WERI-Rb-1 (cell line): ENCODE data around the gene TOP1.

Source experiments
- DNase-seq: peaks from one replicate; pipeline ENCODE4 v3.0.0-alpha.2; 2020
- H3K27ac ChIP-seq: fragments of 250-450 bp; sonication (Bioruptor Pico); 2 replicates; pipeline ENCODE4 v1.5.1; 2020; ENCODE audit warnings: mild to moderate bottlenecking, moderate library complexity
- H3K27me3 ChIP-seq: fragments of 250-450 bp; sonication (Bioruptor Pico); 2 replicates; pipeline ENCODE4 v1.5.1; 2021; ENCODE audit warnings: mild to moderate bottlenecking, low read depth, moderate library complexity; ENCODE audit not compliant: insufficient read depth, severe bottlenecking
- H3K36me3 ChIP-seq: fragments of 250-450 bp; sonication (Bioruptor Pico); 2 replicates; pipeline ENCODE4 v1.5.1; 2020; ENCODE audit warnings: mild to moderate bottlenecking, moderate library complexity
- H3K4me3 ChIP-seq: 2 replicates; pipeline ENCODE4 v1.5.1; 2011; ENCODE audit warnings: low read depth, mild to moderate bottlenecking, control low read depth, low read length
- H3K9me3 ChIP-seq: fragments of 250-450 bp; sonication (Bioruptor Pico); 2 replicates; pipeline ENCODE4 v1.5.1; 2021; ENCODE audit warnings: mild to moderate bottlenecking, moderate library complexity; ENCODE audit not compliant: severe bottlenecking
- TF ChIP-seq, protein P1 (sequence below): IDR thresholded peaks from 2 replicates; pipeline ENCODE4 v1.5.1; 2011; ENCODE audit warnings: low read depth, mild to moderate bottlenecking, control low read depth, inconsistent platforms, low read length

Gene TOP1

DNA sequence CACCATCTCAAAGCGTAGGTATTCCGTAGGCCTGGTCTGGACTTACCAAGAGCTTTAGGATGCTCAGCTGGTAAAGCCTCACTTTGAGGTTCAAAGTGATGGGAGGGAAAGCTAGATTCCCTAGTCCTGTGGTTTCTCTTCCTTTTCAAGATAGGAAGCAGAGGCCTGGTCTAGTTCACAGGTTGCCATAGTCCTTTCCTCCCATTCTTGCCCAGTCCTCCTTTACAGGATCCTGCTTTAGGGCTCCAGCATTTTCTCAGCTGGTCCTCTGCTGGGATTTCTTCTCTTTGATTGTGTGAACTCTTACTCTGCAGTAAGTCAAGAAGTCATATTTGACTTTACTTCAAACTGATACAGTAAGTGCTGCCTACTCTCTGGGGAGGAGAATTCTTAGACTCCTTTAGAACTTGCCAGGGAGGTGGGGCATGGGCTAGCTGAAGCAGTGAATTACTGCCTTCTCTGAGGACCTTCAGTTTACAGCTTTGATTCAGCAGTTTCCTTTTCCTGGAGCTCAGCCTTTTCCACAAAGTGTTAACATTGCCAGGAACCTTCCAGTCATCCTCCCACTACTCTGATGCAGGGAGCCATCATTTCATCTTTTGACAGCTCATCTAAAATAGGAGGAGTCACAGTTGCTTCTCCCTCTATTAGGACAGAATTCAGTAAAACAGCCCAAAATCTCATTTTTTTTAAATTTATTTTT lies 65.9 kb downstream of the TOP1 start:
- Histone ChIP-seq H3K4me3 (no peak overlapping the region), H3K9me3 (no peaks in the 10 kb centered on the region), H3K27ac (no peak overlapping the region), H3K36me3 (peaks cover 70% of the 10 kb centered on the region), H3K27me3 (no peaks in the 10 kb centered on the region)
- no peak for DNase-seq
- TF ChIP-seq, protein P1, sequence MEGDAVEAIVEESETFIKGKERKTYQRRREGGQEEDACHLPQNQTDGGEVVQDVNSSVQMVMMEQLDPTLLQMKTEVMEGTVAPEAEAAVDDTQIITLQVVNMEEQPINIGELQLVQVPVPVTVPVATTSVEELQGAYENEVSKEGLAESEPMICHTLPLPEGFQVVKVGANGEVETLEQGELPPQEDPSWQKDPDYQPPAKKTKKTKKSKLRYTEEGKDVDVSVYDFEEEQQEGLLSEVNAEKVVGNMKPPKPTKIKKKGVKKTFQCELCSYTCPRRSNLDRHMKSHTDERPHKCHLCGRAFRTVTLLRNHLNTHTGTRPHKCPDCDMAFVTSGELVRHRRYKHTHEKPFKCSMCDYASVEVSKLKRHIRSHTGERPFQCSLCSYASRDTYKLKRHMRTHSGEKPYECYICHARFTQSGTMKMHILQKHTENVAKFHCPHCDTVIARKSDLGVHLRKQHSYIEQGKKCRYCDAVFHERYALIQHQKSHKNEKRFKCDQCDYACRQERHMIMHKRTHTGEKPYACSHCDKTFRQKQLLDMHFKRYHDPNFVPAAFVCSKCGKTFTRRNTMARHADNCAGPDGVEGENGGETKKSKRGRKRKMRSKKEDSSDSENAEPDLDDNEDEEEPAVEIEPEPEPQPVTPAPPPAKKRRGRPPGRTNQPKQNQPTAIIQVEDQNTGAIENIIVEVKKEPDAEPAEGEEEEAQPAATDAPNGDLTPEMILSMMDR: no peak

DNA sequence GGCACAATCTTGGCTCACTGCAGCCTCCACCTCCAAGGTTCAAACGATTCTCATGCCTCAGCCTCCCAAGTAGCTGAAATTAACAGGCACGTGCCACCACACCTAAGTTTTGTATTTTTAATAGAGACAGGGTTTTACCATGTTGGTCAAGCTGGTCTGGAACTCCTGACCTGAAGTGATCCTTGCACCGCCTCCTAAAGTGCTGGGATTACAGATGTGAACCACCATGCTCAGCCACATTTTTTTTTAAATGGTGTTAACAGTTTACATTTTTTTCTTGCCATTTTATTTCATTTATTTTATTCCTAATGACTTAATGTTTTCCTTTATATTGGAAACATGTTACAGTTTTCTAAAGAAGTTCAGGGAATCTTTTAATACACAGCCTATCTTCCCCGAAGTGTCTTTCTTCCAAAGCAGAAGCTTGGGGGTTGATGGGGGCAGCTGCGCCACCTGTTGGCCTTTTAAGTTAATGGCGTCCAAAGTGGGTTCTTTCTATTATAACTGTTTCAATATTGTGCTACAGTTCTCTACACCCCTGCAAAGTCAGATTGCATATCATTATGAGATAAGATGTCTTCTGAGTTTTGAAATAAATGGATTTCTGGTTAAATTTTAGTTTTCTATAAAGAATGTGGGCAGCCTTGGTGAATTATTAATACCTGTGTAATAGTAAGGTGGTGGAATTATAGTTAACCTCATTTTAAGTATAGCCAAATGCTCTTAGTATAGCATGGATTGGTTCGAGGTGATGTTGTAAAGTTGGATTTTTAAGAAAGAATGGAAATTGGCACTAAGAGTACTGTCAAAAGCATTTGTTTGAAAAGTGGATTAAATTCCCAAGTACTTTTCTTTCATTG lies 66.7 kb downstream of the TOP1 start:
- Histone ChIP-seq H3K4me3 (no peak overlapping the region), H3K27ac (no peak overlapping the region), H3K9me3 (no peaks in the 10 kb centered on the region), H3K27me3 (no peaks in the 10 kb centered on the region), H3K36me3 (peaks cover 74% of the 10 kb centered on the region)
- DNase-seq: peak; percentile 44
- TF ChIP-seq, protein P1: peak; percentile 63

DNA sequence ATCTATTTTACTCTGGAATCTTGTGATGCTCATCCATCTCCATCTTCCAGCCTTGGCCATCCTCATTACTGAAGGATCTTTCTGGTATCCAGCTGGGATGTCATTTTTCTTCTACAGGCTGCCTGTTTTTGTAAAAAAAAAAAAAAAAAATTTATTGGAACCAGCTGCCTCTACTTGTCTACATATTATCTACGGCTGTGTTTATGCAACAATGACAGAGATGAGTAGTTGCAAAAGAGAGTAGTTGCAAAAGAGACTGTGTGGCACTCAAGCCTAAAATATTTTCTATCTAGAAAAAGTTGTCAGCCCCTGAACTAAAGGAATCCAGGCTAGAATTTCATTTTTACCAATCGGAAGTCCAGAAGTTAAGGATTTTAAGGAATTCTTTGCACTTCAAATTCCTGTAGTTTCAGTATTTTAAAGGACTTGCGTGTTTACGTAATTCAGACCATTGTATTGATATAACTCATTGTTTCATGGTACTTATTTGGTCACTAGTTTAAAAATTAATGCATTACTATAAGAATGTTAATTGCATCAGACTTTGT lies 70.2 kb downstream of the TOP1 start:
- TF ChIP-seq, protein P1: no peak
- H3K36me3 ChIP-seq: peaks cover 90% of the 10 kb centered on the region
- no peak overlapping the region for H3K4me3 ChIP-seq
- no peaks in the 10 kb centered on the region for H3K9me3 ChIP-seq
- no peaks in the 10 kb centered on the region for H3K27me3 ChIP-seq
- no peak overlapping the region for H3K27ac ChIP-seq
- no peak for DNase-seq

DNA sequence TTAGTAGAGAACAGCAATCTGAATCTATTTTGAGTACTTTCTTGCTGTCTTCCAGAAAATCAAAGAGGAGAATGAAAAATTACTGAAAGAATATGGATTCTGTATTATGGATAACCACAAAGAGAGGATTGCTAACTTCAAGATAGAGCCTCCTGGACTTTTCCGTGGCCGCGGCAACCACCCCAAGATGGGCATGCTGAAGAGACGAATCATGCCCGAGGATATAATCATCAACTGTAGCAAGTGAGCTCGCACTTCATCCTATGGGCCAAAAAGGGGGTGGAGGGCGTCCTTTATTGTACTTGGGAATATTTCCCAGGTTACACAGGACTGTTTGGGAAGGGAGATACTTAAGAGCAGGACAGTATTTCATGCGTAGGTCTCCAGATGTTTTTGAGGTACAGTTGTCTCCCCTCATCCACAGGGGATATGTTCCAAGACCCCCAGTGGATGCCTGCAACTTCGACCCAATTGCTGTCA lies 71.4 kb downstream of the TOP1 start:
- H3K9me3 ChIP-seq: no peaks in the 10 kb centered on the region
- TF ChIP-seq, protein P1: no peak
- DNase-seq: no peak
- H3K36me3 ChIP-seq: peaks cover 93% of the 10 kb centered on the region
- no peaks in the 10 kb centered on the region for H3K27me3 ChIP-seq
- H3K27ac ChIP-seq: no peak overlapping the region
- H3K4me3 ChIP-seq: no peak overlapping the region

DNA sequence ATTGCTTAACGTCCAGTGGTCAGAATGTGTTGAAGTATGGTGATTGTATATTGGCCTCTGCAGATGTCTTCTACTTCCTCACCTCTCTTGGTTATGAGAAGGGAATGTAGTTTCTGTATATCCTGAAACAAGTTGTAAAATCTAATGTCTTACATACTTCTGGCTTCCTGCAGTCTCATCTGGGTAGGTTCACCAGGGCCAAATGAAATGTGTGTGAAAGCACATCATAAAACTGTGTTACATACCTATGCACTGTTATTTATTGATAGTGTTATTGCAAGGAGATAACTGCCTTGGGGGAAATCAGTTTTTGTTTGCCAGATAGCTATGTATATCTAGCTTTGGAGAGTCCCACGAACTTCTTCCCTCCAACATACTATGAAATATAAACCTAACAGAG lies 73.0 kb downstream of the TOP1 start:
- H3K36me3 ChIP-seq: peaks cover 94% of the 10 kb centered on the region

More for the DNA sequence above, 73.0 kb downstream of the TOP1 start:
- Histone ChIP-seq H3K27me3 (no peaks in the 10 kb centered on the region), H3K9me3 (no peaks in the 10 kb centered on the region), H3K4me3 (no peak overlapping the region), H3K27ac (no peak overlapping the region)
- no peak for DNase-seq
- TF ChIP-seq, protein P1: no peak
